Skeletal muscle tissue (tissue), 4 donors: ENCODE measurements around the gene GUF1. TPM values are rescaled to one million over a fixed set of nuclear protein-coding genes. Genes with fewer than 3 reads are reported as not detected.

Experiments used
- H3K27ac ChIP-seq: one replicate; pipeline ENCODE4 v1.7.0; 2013; ENCODE audit warnings: mild to moderate bottlenecking, low read depth, low read length, inconsistent platforms
- H3K27me3 ChIP-seq, 3 donors: one replicate each; pipeline ENCODE4 v1.7.0; 2013; ENCODE audit warnings: low read length in 3 of 3; ENCODE audit not compliant: control insufficient read depth in 3 of 3, insufficient read depth in 3 of 3
- H3K36me3 ChIP-seq, 3 donors: one replicate each; pipeline ENCODE4 v1.7.0; 2013; ENCODE audit warnings: low read length in 3 of 3; ENCODE audit not compliant: control insufficient read depth in 3 of 3, insufficient read depth in 3 of 3
- H3K4me1 ChIP-seq, 3 donors: one replicate each; pipeline ENCODE4 v1.7.0; 2013; ENCODE audit warnings: low read length in 3 of 3, mild to moderate bottlenecking in 3 of 3; ENCODE audit not compliant: control insufficient read depth in 3 of 3, insufficient read depth in 3 of 3
- H3K4me3 ChIP-seq, 3 donors: one replicate each; pipeline ENCODE4 v1.7.0; 2013; ENCODE audit warnings: low read length in 3 of 3
- H3K9ac ChIP-seq, 3 donors: one replicate each; pipeline ENCODE4 v1.7.0; 2013; ENCODE audit warnings: low read length in 3 of 3, mild to moderate bottlenecking in 3 of 3, moderate library complexity in 2 of 3, low read depth in 1 of 3
- H3K9me3 ChIP-seq, 3 donors: one replicate each; pipeline ENCODE4 v1.7.0; 2013; ENCODE audit warnings: low read length in 3 of 3; ENCODE audit not compliant: control insufficient read depth in 3 of 3
- total RNA-seq: library from RNA; depleted of rRNA; stranded (reverse); fragments of >200 nt; gene quantifications from one replicate; pipeline ENCODE4 v1.2.3, GENCODE V29; 2014
- donor health status: Osteomylitis.

GUF1 gene
- total RNA-seq, 1 donor from 2014 or later, result 12.0 TPM

- no peaks in the 10 kb centered on the region for H3K36me3 ChIP-seq
- H3K4me3 ChIP-seq, result no peak overlapping the region
- H3K27ac ChIP-seq, result no peak overlapping the region
- no peaks in the 10 kb centered on the region for H3K4me1 ChIP-seq
- no peaks in the 10 kb centered on the region for H3K9me3 ChIP-seq
- H3K27me3 ChIP-seq, result no peaks in the 10 kb centered on the region
- H3K9ac ChIP-seq, result no peak overlapping the region
Measured at GRCh38 chr4:44661940-44662622, 16.1 kb upstream of the GUF1 start.

- Histone ChIP-seq H3K4me3 (no peak overlapping the region), H3K27me3 (no peaks in the 10 kb centered on the region), H3K36me3 (no peaks in the 10 kb centered on the region), H3K27ac (no peak overlapping the region), H3K4me1 (no peaks in the 10 kb centered on the region), H3K9ac (no peak overlapping the region), H3K9me3 (no peaks in the 10 kb centered on the region)
Measured at GRCh38 chr4:44662623-44663005, 15.6 kb upstream of the GUF1 start.

GRCh38 chr4:44663539-44664263 lies 14.5 kb upstream of the GUF1 start:
- Histone ChIP-seq H3K4me1 (no peaks in the 10 kb centered on the region), H3K27ac (no peak overlapping the region), H3K4me3 (no peak overlapping the region), H3K9ac (no peak overlapping the region), H3K27me3 (no peaks in the 10 kb centered on the region), H3K9me3 (no peaks in the 10 kb centered on the region), H3K36me3 (no peaks in the 10 kb centered on the region)

- Histone ChIP-seq H3K9ac (no peak overlapping the region), H3K36me3 (no peaks in the 10 kb centered on the region), H3K27me3 (no peaks in the 10 kb centered on the region), H3K9me3 (no peaks in the 10 kb centered on the region), H3K4me1 (peaks cover 0 to 8% (median 6%) of the 10 kb centered on the region in 3 donors), H3K27ac (no peak overlapping the region), H3K4me3 (no peak overlapping the region)
Measured at GRCh38 chr4:44668526-44668925, 9.7 kb upstream of the GUF1 start.

- Histone ChIP-seq H3K9ac (no peak overlapping the region), H3K4me1 (peaks cover 0 to 8% (median 6%) of the 10 kb centered on the region in 3 donors), H3K27me3 (no peaks in the 10 kb centered on the region), H3K36me3 (no peaks in the 10 kb centered on the region), H3K27ac (peak overlapping the region; percentile 13), H3K9me3 (no peaks in the 10 kb centered on the region), H3K4me3 (no peak overlapping the region)
Measured at GRCh38 chr4:44670506-44671199, 7.6 kb upstream of the GUF1 start.

GRCh38 chr4:44671636-44672035 lies 6.6 kb upstream of the GUF1 start:
- no peaks in the 10 kb centered on the region for H3K36me3 ChIP-seq
- peaks cover 0 to 8% (median 6%) of the 10 kb centered on the region in 3 donors for H3K4me1 ChIP-seq
- no peaks in the 10 kb centered on the region for H3K9me3 ChIP-seq
- no peak overlapping the region for H3K9ac ChIP-seq
- H3K27me3 ChIP-seq, result no peaks in the 10 kb centered on the region
- no peak overlapping the region for H3K27ac ChIP-seq
- H3K4me3 ChIP-seq, result no peak overlapping the region

GRCh38 chr4:44674471-44674870 lies 3.7 kb upstream of the GUF1 start:
- Histone ChIP-seq H3K27ac (no peak overlapping the region), H3K9me3 (no peaks in the 10 kb centered on the region), H3K36me3 (no peaks in the 10 kb centered on the region), H3K27me3 (no peaks in the 10 kb centered on the region), H3K4me3 (no peak overlapping the region), H3K4me1 (peaks cover 6 to 23% (median 12%) of the 10 kb centered on the region in 3 donors), H3K9ac (no peak overlapping the region)

- Histone ChIP-seq H3K9ac (no peak overlapping the region), H3K27ac (no peak overlapping the region), H3K9me3 (no peaks in the 10 kb centered on the region), H3K4me3 (no peak overlapping the region), H3K36me3 (no peaks in the 10 kb centered on the region), H3K27me3 (no peaks in the 10 kb centered on the region), H3K4me1 (peaks cover 12 to 23% (median 20%) of the 10 kb centered on the region in 3 donors)
Measured at GRCh38 chr4:44675366-44675765, 2.9 kb upstream of the GUF1 start.

GRCh38 chr4:44679060-44679459 lies 840 bp downstream of the GUF1 start:
- Histone ChIP-seq H3K4me3 (peak overlapping the region; percentile 87 to 99 (median 90)), H3K27me3 (no peaks in the 10 kb centered on the region), H3K9ac (peak overlapping the region; percentile 84 to 98 (median 91)), H3K36me3 (peaks cover 1 to 15% (median 14%) of the 10 kb centered on the region in 3 donors), H3K4me1 (peaks cover 12 to 15% (median 14%) of the 10 kb centered on the region in 3 donors), H3K27ac (peak overlapping the region; percentile 96), H3K9me3 (no peaks in the 10 kb centered on the region)

- Histone ChIP-seq H3K27ac (no peak overlapping the region), H3K27me3 (no peaks in the 10 kb centered on the region), H3K9me3 (no peaks in the 10 kb centered on the region), H3K4me1 (peaks cover 0 to 5% (median 5%) of the 10 kb centered on the region in 3 donors), H3K4me3 (no peak overlapping the region), H3K9ac (no peak overlapping the region), H3K36me3 (peaks cover 7 to 53% (median 43%) of the 10 kb centered on the region in 3 donors)
Measured at GRCh38 chr4:44684648-44685047, 6.4 kb downstream of the GUF1 start.
